Esophagus squamous epithelium (tissue), 5 donors: ENCODE data around the gene HOXC10. TPM values are rescaled to one million over a fixed set of nuclear protein-coding genes. Genes with fewer than 3 reads are reported as not detected.

ENCODE experiments used
- DNase-seq: peaks from one replicate; lab custom pipeline; 2025; lab: John Stamatoyannopoulos, UW
- H3K27ac ChIP-seq, 4 donors: fragments of 200-600 bp; sonication (generic); one replicate each; pipeline ENCODE4 v1.5.1; 2016 to 2019; ENCODE audit warnings: mild to moderate bottlenecking in 1 of 4
- H3K27me3 ChIP-seq, 4 donors: fragments of 200-600 bp; sonication (generic); 1 replicate in 3 of 4; 2 replicates in 1 of 4; pipeline versions ENCODE4 v1.5.1 to v1.6.0; 2017 to 2021; ENCODE audit warnings: antibody characterized with exemption in 1 of 4
- H3K36me3 ChIP-seq, 3 donors: fragments of 200-600 bp; sonication (generic); one replicate each; pipeline ENCODE4 v1.5.1; 2016 to 2019
- H3K4me1 ChIP-seq, 3 donors: fragments of 200-600 bp; sonication (generic); one replicate each; pipeline ENCODE4 v1.5.1; 2017 to 2019
- H3K4me3 ChIP-seq, 4 donors: fragments of 200-600 bp; sonication (generic); 1 replicate in 3 of 4; 2 replicates in 1 of 4; pipeline ENCODE4 v1.5.1; 2016 to 2019; ENCODE audit warnings: mild to moderate bottlenecking in 2 of 4, moderate library complexity in 1 of 4
- H3K9me3 ChIP-seq, 3 donors: fragments of 200-600 bp; sonication (generic); one replicate each; pipeline ENCODE4 v1.5.1; 2016 to 2019
- POLR2A ChIP-seq, 4 donors: fragments of 450-650 bp; IDR thresholded peaks; one replicate each; pipeline ENCODE4 v1.6.1; 2017; ENCODE audit warnings: antibody characterized with exemption in 4 of 4, mild to moderate bottlenecking in 4 of 4, moderate library complexity in 3 of 4
- WGBS, 2 donors: methylation state at CpG; one replicate each; pipeline ENCODE4 v1.1.5; 2018; 5-methylcytosine and 5-hydroxymethylcytosine counted together
- intact Hi-C: fragments of 100-400 bp; cut with DNase I; formaldehyde crosslinking; loops from one replicate; pipeline ENCODE4 v1.15.0; 2022
- total RNA-seq, 4 donors: library from RNA; depleted of rRNA; stranded (reverse); fragments of >200 nt; gene quantifications; one replicate each; pipeline ENCODE4 v1.1.0, GENCODE V29; 2016
- TF ChIP-seq, protein P1 (sequence below), 6 experiments: fragments of 450-650 bp in 4 of 6; fragments of 200-600 bp in 2 of 6; sonication (generic) in 2 of 6; IDR thresholded peaks; one replicate each; pipeline ENCODE4 v1.5.1; 2016 to 2019; ENCODE audit warnings: antibody characterized with exemption in 6 of 6, mild to moderate bottlenecking in 4 of 6, moderate library complexity in 4 of 6
- donor health status: DM: yes; HTN: yes; CAD: no.

The HOXC10 gene
- total RNA-seq, 4 donors from 2014 or later: 0.31 to 1.3 TPM; not detected in 2

DNA sequence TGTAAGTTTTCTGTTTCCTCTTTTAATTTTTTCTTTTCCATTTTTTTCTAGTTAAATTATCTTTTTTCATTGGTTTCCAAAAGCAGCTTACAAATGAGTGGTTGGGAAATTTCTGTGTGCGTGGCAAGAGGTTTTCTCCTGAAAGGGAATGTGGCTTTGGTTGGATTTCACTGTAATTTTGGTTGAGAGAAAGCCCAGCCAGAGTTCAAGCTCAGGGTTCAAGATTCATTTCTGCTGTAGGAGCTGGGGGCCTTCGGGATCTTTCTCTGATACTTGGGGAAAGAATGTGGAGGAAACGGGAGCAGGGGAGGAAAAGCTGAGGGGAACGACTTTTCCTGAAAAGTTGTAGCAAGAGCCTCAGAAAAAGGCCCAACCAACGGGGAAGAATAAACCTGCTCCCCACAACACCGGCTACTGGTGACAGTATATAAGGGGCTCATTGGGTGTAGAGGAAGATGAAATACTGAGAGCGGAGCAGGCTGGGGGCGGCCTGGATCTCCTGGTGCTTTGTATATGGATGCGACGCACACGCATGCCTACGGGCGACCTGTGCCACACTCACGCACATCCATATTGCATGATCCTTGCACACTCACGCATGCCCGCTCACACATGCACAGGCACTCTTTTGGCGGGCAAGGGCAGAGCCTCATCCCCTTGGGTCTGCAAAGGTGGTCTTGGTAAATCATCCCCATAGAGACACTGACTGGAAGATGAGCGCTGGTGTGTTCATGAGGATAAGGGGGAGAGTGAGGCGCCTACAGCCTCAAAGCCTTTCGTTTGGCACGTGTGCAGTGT lies 1.9 kb downstream of the HOXC10 start:
- Histone ChIP-seq H3K36me3 (no peaks in the 10 kb centered on the region), H3K4me1 (peaks cover 18 to 47% (median 20%) of the 10 kb centered on the region in 3 donors), H3K27ac (no peak overlapping the region), H3K9me3 (no peaks in the 10 kb centered on the region), H3K27me3 (peaks cover 44 to 100% (median 92%) of the 10 kb centered on the region in 4 donors), H3K4me3 (no peak overlapping the region)
- intact Hi-C loops: no loop called here
- no peak for DNase-seq
- TF ChIP-seq, protein P1, sequence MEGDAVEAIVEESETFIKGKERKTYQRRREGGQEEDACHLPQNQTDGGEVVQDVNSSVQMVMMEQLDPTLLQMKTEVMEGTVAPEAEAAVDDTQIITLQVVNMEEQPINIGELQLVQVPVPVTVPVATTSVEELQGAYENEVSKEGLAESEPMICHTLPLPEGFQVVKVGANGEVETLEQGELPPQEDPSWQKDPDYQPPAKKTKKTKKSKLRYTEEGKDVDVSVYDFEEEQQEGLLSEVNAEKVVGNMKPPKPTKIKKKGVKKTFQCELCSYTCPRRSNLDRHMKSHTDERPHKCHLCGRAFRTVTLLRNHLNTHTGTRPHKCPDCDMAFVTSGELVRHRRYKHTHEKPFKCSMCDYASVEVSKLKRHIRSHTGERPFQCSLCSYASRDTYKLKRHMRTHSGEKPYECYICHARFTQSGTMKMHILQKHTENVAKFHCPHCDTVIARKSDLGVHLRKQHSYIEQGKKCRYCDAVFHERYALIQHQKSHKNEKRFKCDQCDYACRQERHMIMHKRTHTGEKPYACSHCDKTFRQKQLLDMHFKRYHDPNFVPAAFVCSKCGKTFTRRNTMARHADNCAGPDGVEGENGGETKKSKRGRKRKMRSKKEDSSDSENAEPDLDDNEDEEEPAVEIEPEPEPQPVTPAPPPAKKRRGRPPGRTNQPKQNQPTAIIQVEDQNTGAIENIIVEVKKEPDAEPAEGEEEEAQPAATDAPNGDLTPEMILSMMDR (IDR thresholded peaks at IDR 0.05): no peak
- TF ChIP-seq POLR2A (IDR thresholded peaks at IDR 0.05): no peak
- whole genome bisulfite sequencing, 2 donors: 32 to 38% methylated on average over 18 to 20 of the region's 21 CpGs

DNA sequence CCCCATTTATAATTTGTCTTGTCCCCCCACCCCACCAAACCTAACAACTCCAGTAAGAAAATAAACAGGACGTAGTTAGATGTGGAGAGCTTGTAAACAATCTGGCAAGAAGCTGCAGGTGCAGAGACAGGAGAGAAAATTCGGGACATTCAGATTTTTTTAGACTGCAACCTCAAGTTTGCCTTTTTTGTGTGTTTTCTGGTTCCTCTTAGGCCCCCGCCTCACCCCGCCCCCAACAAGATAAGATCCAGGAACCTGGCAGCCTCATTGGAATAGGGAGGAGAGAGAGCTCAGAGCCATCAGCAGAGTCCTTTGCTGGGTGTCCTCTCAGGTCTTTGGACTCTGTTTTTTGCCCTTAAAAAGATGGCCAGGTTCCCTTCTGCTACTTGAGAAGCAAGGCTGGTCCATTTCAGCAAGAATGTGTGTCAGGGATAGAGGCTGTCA lies 2.9 kb downstream of the HOXC10 start:
- Histone ChIP-seq H3K36me3 (no peaks in the 10 kb centered on the region), H3K4me3 (no peak overlapping the region), H3K9me3 (no peaks in the 10 kb centered on the region), H3K4me1 (peaks cover 18 to 47% (median 20%) of the 10 kb centered on the region in 3 donors), H3K27ac (no peak overlapping the region), H3K27me3 (peaks cover 38 to 100% (median 90%) of the 10 kb centered on the region in 4 donors)
- intact Hi-C loops: no loop called here
- no peak for DNase-seq
- TF ChIP-seq POLR2A (IDR thresholded peaks at IDR 0.05): no peak
- TF ChIP-seq, protein P1 (IDR thresholded peaks at IDR 0.05): no peak
- WGBS, 2 donors: 5 to 6% methylated on average over 4 of the region's 4 CpGs

DNA sequence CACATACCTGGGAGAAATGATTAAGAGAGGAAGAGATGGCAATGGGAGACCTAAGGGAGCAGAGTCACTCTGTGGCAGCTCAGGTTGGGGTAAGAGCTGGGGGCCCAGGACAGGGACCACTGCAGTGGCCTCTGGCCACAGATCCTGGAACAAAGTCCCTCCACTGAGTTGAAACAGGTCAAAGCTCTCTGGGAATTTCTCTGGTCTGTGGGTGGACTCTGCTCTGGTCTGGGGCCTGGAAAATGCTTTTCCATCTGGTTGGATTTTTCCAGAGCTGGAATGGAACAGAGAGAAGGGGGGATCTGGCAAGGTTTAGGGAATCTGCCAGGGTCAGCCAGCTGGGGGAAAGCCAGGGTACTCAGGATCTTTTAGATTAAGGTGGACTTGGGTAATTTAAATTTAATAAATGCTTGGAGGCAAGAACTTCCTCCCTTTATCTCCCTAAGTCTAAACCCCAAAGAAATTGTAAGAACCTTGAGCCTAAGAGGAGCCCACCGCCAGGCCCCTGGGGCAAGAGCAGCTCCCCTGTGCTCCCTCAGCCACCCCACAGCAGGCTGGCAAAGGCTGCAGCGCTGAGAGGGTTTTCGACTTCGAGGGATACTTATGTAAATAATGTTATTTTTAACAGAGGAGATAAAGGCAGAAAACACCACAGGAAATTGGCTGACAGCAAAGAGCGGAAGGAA lies 3.7 kb downstream of the HOXC10 start:
- Histone ChIP-seq H3K27ac (no peak overlapping the region), H3K4me3 (no peak overlapping the region), H3K36me3 (no peaks in the 10 kb centered on the region), H3K9me3 (no peaks in the 10 kb centered on the region), H3K27me3 (peaks cover 36 to 100% (median 89%) of the 10 kb centered on the region in 4 donors), H3K4me1 (peaks cover 18 to 45% (median 20%) of the 10 kb centered on the region in 3 donors)
- 13 to 24% methylated on average over 4 to 5 of the region's 5 CpGs for WGBS, 2 donors
- no peak for DNase-seq
- intact Hi-C loops: no loop called here
- TF ChIP-seq, protein P1 (IDR thresholded peaks at IDR 0.05): no peak
- TF ChIP-seq POLR2A (IDR thresholded peaks at IDR 0.05): no peak

DNA sequence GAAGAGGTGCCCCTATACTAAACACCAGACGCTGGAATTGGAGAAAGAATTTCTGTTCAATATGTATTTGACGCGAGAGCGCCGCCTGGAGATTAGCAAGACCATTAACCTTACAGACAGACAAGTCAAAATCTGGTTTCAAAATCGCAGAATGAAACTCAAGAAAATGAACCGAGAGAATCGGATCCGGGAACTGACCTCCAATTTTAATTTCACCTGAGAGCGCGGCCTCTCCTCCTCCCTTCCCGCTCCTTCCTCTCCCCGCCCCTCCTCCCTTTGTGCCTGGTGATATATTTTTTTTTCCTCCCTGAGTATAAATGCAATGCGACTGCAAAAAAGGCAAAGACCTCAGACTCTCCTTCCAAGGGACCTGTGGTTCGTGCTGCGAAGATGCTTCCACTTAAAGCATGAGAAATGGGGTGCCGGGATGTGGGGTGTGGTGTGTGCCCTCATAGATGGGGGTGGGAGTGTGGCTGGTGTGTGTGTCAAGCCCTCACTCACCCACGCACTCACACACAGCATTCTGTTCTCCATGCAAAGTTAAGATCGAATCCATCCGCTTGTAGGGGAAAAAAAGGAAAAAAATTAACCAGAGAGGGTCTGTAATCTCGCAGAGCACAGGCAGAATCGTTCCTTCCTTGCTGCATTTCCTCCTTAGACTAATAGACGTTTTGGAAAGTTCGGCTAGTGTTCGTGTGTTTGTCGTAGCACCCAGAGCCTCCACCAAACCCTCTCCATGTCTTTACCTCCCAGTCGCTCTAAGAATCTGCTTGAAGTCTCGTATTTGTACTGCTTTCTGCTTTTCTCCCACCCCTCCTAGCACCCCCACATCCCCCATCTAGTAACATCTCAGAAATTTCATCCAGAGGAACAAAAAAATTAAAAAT lies 4.5 kb downstream of the HOXC10 start:
- WGBS, 2 donors: 7% methylated on average over 28 of the region's 28 CpGs
- Histone ChIP-seq H3K36me3 (no peaks in the 10 kb centered on the region), H3K27me3 (peaks cover 42 to 100% (median 90%) of the 10 kb centered on the region in 4 donors), H3K4me3 (no peak overlapping the region), H3K27ac (no peak overlapping the region), H3K9me3 (no peaks in the 10 kb centered on the region), H3K4me1 (peaks cover 22 to 44% (median 22%) of the 10 kb centered on the region in 3 donors)
- DNase-seq: no peak
- TF ChIP-seq, protein P1 (IDR thresholded peaks at IDR 0.05): peak in 4 of 6 experiments; percentile 16 to 45 (median 22)
- no peak for TF ChIP-seq POLR2A (IDR thresholded peaks at IDR 0.05)
- intact Hi-C loops: no loop called here
